PC-3 (cell line): ENCODE results near the gene TMTC2. TPM values are rescaled to one million over a fixed set of nuclear protein-coding genes. Genes with fewer than 3 reads are reported as not detected.
A peak's percentile ranks its signal among the peaks of the same experiment; 100 is the strongest.
"Not testable (repeated sequence)": the region's sequence is repeated elsewhere in the genome, so short reads cannot be mapped to it uniquely, and the experiment has no call there.

Experiments used
- ATAC-seq: fragments of 200-7000 bp; cut with Tn5 transposase; 2 replicates; pipeline ENCODE4 v1.9.1; 2020; ENCODE audit warnings: mild to moderate bottlenecking, moderate library complexity
- BruUV-seq: library from RNA; stranded (reverse); fragments of 400-500 nt; replicated peaks from 2 replicates; lab custom pipeline; 2021; lab: Mats Ljungman, UMichigan
- CTCF ChIA-PET: fragments of 300-600 bp; sonication (Branson Sonifier 250); formaldehyde crosslinking; loops from one replicate; lab custom pipeline; 2022; ENCODE audit warnings: antibody characterized with exemption; lab: Charles Lee
- POLR2A ChIA-PET: fragments of 300-600 bp; sonication (Branson Sonifier 250); formaldehyde crosslinking; loops from one replicate; lab custom pipeline; 2022; ENCODE audit warnings: antibody characterized with exemption; ENCODE audit not compliant: unreplicated experiment; lab: Charles Lee
- DNase-seq: peaks from one replicate; pipeline ENCODE4 v3.0.0-alpha.2; 2015
- H2AFZ ChIP-seq: fragments of 300-600 bp; sonication (generic); 2 replicates; pipeline ENCODE4 v1.6.0; 2016; ENCODE audit warnings: antibody characterized with exemption, low read length
- H3F3A ChIP-seq: fragments of 300-600 bp; sonication (generic); one replicate; pipeline ENCODE4 v1.6.0; 2017; ENCODE audit warnings: antibody characterized with exemption, low read length, control low read depth, mild to moderate bottlenecking; ENCODE audit not compliant: unreplicated experiment
- H3K27ac ChIP-seq: fragments of 300-600 bp; sonication (generic); 2 replicates; pipeline ENCODE4 v1.5.1; 2016; ENCODE audit warnings: mild to moderate bottlenecking, low read length
- H3K27me3 ChIP-seq: fragments of 300-600 bp; sonication (generic); 2 replicates; pipeline ENCODE4 v1.6.1; 2016; ENCODE audit warnings: low read length, mixed read lengths
- H3K36me3 ChIP-seq: fragments of 300-600 bp; sonication (generic); 2 replicates; pipeline ENCODE4 v1.6.1; 2016; ENCODE audit warnings: low read depth, mixed run types, low read length, mixed read lengths
- H3K4me1 ChIP-seq: fragments of 300-600 bp; sonication (generic); 2 replicates; pipeline ENCODE4 v1.5.1; 2016; ENCODE audit warnings: low read length; ENCODE audit not compliant: insufficient read depth
- H3K4me2 ChIP-seq: fragments of 300-600 bp; sonication (generic); 2 replicates; pipeline ENCODE4 v1.6.0; 2016; ENCODE audit warnings: low read length
- H3K4me3 ChIP-seq: fragments of 300-600 bp; sonication (generic); 2 replicates; pipeline ENCODE4 v1.5.1; 2016; ENCODE audit warnings: mild to moderate bottlenecking, low read length, mixed read lengths
- H3K79me2 ChIP-seq: fragments of 300-600 bp; sonication (generic); 2 replicates; pipeline ENCODE4 v1.6.1; 2017; ENCODE audit warnings: low read length, mixed read lengths
- H3K9ac ChIP-seq: fragments of 300-600 bp; sonication (generic); 2 replicates; pipeline ENCODE4 v1.6.0; 2016; ENCODE audit warnings: mild to moderate bottlenecking, low read length
- H3K9me2 ChIP-seq: fragments of 300-600 bp; sonication (generic); replicated peaks from 2 replicates; pipeline ENCODE4 v1.6.1; 2016; ENCODE audit warnings: mixed run types, low read length, mixed read lengths
- H3K9me3 ChIP-seq: fragments of 300-600 bp; sonication (generic); 2 replicates; pipeline ENCODE4 v1.6.1; 2016; ENCODE audit warnings: low read length, mixed read lengths
- H4K20me1 ChIP-seq: fragments of 300-600 bp; sonication (generic); 2 replicates; pipeline ENCODE4 v1.6.1; 2016; ENCODE audit warnings: low read length, mixed read lengths
- CTCF ChIP-seq: fragments of 300-600 bp; sonication (generic); conservative IDR thresholded peaks from 2 replicates; pipeline ENCODE4 v1.5.1; 2017; ENCODE audit warnings: antibody characterized with exemption, low read depth, mild to moderate bottlenecking, low read length
- EZH2 ChIP-seq: fragments of 300-600 bp; sonication (generic); IDR thresholded peaks from one replicate; pipeline ENCODE4 v1.6.1; 2017; ENCODE audit warnings: antibody characterized with exemption, mild to moderate bottlenecking, low read length; ENCODE audit not compliant: unreplicated experiment
- EZH2phosphoT487 ChIP-seq: fragments of 300-600 bp; sonication (generic); IDR thresholded peaks from 2 replicates; pipeline ENCODE4 v1.6.1; 2018; ENCODE audit warnings: mild to moderate bottlenecking, antibody characterized with exemption, low read length, borderline replicate concordance
- intact Hi-C: fragments of 100-400 bp; cut with micrococcal nuclease; formaldehyde crosslinking; loops from 2 replicates; pipeline ENCODE4 v1.9.0; 2023
- total RNA-seq: library from RNA; depleted of rRNA; stranded (reverse); fragments of >200 nt; gene quantifications from 2 replicates; pipeline ENCODE4 v1.2.3, GENCODE V29; 2014

The TMTC2 gene
- total RNA-seq, 1 experiment from 2014 or later = 10.7 TPM

GRCh38 chr12:83110424-83110823 is 423.7 kb downstream of the TMTC2 start:
- DNase-seq (no peak), ATAC-seq (no peak)
- intact Hi-C loops = no loop called here
- H3K4me1 ChIP-seq = no peaks in the 10 kb centered on the region; the same call in 1 of the 2 replicates
- POLR2A ChIA-PET = no interaction called here
- no peak overlapping the region for H3K27ac ChIP-seq
- H3K4me3 ChIP-seq = no peak overlapping the region
- H3K36me3 ChIP-seq = no peaks in the 10 kb centered on the region
- H3K9me2 ChIP-seq = no peaks in the 10 kb centered on the region
- H3K27me3 ChIP-seq = no peaks in the 10 kb centered on the region
- H3K4me2 ChIP-seq = no peak overlapping the region
- no peaks in the 10 kb centered on the region for H3F3A ChIP-seq
- H3K9me3 ChIP-seq = no peaks in the 10 kb centered on the region
- H3K79me2 ChIP-seq = no peaks in the 10 kb centered on the region
- TF ChIP-seq EZH2 (no peak), EZH2phosphoT487 (no peak), CTCF (no peak)
- H4K20me1 ChIP-seq = no peaks in the 10 kb centered on the region
- no peak overlapping the region for H3K9ac ChIP-seq
- H2AFZ ChIP-seq = no peak overlapping the region
- no TSS peak for BruUV-seq
- CTCF ChIA-PET = no interaction called here

GRCh38 chr12:83113945-83114344 is 427.2 kb downstream of the TMTC2 start:
- no peaks in the 10 kb centered on the region for H3F3A ChIP-seq
- no peaks in the 10 kb centered on the region for H3K79me2 ChIP-seq
- ChIA-PET POLR2A (no interaction called here), CTCF (no interaction called here)
- no peaks in the 10 kb centered on the region for H3K9me2 ChIP-seq
- H3K9ac ChIP-seq = no peak overlapping the region
- H3K4me2 ChIP-seq = no peak overlapping the region
- H3K36me3 ChIP-seq = no peaks in the 10 kb centered on the region
- intact Hi-C loops = no loop called here
- no peak overlapping the region for H2AFZ ChIP-seq
- BruUV-seq = no TSS peak
- H3K27me3 ChIP-seq = no peaks in the 10 kb centered on the region
- H3K4me3 ChIP-seq = no peak overlapping the region
- no peak for DNase-seq
- H4K20me1 ChIP-seq = no peaks in the 10 kb centered on the region
- no peak overlapping the region for H3K27ac ChIP-seq
- H3K4me1 ChIP-seq = no peaks in the 10 kb centered on the region; the same call in 1 of the 2 replicates
- H3K9me3 ChIP-seq = no peaks in the 10 kb centered on the region
- TF ChIP-seq EZH2phosphoT487 (no peak), EZH2 (no peak), CTCF (no peak)
- peak; percentile 15; the same call in 1 of the 2 replicates for ATAC-seq

GRCh38 chr12:83114966-83115365 is 428.3 kb downstream of the TMTC2 start:
- DNase-seq (no peak), ATAC-seq (no peak)
- ChIA-PET POLR2A (no interaction called here), CTCF (no interaction called here)
- Histone ChIP-seq H3K27me3 (no peaks in the 10 kb centered on the region), H3K4me1 (no peaks in the 10 kb centered on the region; the same call in 1 of the 2 replicates), H3K9me3 (no peaks in the 10 kb centered on the region), H2AFZ (no peak overlapping the region), H3K36me3 (no peaks in the 10 kb centered on the region), H3K9ac (no peak overlapping the region), H4K20me1 (no peaks in the 10 kb centered on the region), H3F3A (no peaks in the 10 kb centered on the region), H3K4me2 (no peak overlapping the region), H3K9me2 (no peaks in the 10 kb centered on the region), H3K79me2 (no peaks in the 10 kb centered on the region), H3K27ac (no peak overlapping the region), H3K4me3 (no peak overlapping the region)
- TF ChIP-seq EZH2 = no peak
- TF ChIP-seq EZH2phosphoT487 = no peak
- no peak for TF ChIP-seq CTCF
- intact Hi-C loops = no loop called here
- no TSS peak for BruUV-seq

GRCh38 chr12:83117926-83118325 is 431.2 kb downstream of the TMTC2 start:
- H3K9ac ChIP-seq, POLR2A ChIA-PET, H4K20me1 ChIP-seq, H3K4me2 ChIP-seq, H2AFZ ChIP-seq, DNase-seq, H3K36me3 ChIP-seq, H3K79me2 ChIP-seq, H3K4me3 ChIP-seq, H3F3A ChIP-seq, H3K4me1 ChIP-seq, BruUV-seq, intact Hi-C loops, H3K9me2 ChIP-seq, H3K27me3 ChIP-seq, H3K27ac ChIP-seq, H3K9me3 ChIP-seq, ATAC-seq, CTCF ChIA-PET: not testable (repeated sequence)
